ENCODE results near the gene UCHL5.
A peak's percentile ranks its signal among the peaks of the same experiment; 100 is the strongest.
"Not testable (repeated sequence)": the region's sequence is repeated elsewhere in the genome, so short reads cannot be mapped to it uniquely, and the experiment has no call there.

The UCHL5 gene

GRCh38 chr1:193065954-193066353 is 6.8 kb upstream of the UCHL5 start:
- no peak for DNase-seq (ENCODE audit: low read depth)

- DNase-seq (ENCODE audit: low read depth), result no peak
These were observed 3.7 kb upstream of the UCHL5 start for GRCh38 chr1:193062698-193063463.

DNA sequence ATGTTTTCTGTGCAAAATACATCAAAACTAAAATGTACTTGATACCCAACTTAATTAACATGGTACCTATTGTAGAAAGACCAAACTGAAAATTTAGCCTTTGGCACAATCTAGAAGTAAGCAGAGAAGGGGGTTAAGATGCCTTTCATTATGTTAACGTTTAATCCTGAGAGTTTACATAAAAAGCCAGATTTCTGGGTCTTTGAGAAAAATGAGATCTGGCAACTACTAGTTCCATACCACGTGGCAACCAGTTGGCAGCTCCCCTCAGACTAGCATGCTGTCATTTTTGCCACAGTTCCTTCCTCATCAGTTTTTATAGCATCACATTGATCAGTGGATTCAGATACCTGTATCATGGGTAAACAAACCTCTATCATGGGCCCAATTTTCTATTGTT is 1.8 kb upstream of the UCHL5 start:
- no peak for DNase-seq (ENCODE audit: low read depth)

DNA sequence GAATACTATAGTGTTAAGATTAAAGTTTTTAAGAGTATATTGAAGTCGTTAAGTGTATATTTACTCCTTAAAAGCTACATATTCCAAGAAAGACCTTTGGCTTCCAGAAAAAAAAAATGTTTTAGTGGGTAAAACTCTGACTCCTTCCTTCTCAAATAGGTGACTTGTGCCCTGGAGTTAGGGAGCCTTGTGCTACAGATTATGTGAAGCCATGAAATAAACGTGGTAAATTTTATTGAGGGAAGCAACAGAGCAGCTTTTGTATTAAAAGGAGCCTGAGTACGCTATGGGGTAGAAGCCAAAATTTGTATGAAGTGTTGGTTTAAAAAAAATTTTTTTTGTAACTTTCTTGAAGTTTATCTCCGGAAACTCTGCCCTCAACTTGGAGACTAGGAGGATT is 1.2 kb upstream of the UCHL5 start:
- no peak for DNase-seq (ENCODE audit: low read depth)

- DNase-seq (ENCODE audit: low read depth), result no peak
These were observed 899 bp upstream of the UCHL5 start for GRCh38 chr1:193060115-193060403.

GRCh38 chr1:193058529-193059281 is 455 bp downstream of the UCHL5 start:
- no peak for DNase-seq (ENCODE audit: low read depth)

- no peak for DNase-seq (ENCODE audit: low read depth)
These were observed 4.9 kb downstream of the UCHL5 start for GRCh38 chr1:193054169-193054675.

DNA sequence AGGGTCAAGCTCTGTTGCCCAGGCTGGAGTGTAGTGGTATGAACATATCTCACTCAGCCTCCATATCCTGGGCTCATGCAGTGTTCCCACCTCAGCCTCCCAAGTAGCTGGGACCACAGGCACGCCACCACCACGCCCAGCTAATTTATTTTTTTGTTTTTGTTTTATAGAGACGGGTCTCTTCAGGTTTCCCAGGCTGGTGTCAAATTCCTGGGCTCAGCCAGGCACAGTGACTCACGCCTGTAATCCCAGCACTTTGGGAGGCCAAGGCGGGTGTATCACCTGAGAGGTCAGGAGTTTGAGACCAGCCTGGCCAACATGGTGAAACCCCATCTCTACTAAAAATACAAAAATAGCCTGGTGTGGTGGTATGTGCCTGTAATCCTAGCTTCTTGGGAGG is 10.2 kb downstream of the UCHL5 start:
- DNase-seq (ENCODE audit: low read depth), result not testable (repeated sequence)

DNA sequence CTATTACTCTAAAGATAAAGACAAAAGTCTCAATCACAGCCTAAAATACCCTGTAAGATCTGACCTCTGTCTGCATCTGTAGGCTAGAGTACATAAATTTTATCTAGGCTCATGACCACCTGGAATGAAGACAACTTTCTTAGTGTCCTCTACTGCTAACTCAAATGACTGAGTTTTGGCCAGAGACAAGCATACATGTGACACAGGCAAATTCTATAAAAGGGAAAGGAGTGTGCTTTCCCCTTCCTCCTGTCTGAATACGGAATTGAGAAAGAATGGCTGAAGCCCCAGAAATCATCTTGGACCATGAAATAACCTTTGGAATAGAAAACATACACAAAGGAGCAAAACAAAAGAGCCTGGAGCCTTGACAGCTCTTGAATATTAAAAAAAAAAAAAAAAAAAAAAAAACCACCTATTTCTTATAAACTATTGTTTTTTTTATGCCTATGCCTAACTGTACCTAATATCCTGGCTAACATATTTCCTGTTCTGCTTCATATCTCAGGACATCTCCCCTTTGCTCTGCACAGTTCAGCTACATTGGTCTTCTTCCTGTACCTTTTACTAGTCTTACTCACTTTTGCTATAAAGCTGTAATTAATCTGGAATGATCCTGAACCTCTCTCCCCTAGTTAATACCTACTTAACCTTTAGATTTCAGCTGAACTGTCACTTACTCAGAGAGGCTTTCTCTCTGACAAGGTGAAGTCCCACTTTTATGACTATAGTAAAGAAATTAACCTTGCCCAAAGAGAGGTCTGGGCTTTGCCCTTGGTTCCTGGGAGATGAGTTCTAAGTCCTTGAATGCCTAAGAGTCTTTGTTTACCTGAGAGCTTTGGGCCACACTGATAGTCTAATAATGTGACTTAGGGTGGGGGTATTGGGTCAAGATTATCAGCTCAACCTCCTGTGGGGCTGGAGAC is 16.1 kb downstream of the UCHL5 start:
- DNase-seq (ENCODE audit: low read depth), result no peak

DNA sequence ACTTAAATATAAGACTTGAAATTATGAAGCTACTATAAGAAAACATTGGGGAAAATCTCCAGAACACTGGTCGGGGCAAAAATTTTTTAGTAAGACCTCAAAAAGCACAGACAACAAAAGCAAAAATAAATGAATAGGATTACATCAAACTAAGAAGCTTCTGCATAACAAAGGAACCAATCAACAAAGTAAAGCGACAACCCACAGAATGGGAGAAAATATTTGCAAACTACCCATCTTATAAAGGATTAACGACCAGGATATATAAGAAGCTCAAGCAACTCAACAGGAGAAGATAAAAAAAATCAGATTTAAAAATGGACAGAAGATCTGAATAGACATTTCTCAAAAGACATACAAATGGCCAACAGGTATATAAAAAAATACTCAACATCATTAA is 19.1 kb downstream of the UCHL5 start:
- no peak for DNase-seq (ENCODE audit: low read depth)

- DNase-seq (ENCODE audit: low read depth), result no peak
These were observed 22.7 kb downstream of the UCHL5 start for GRCh38 chr1:193036337-193037047.

GRCh38 chr1:193033610-193034009 is 25.6 kb downstream of the UCHL5 start:
- DNase-seq (ENCODE audit: low read depth), result no peak

GRCh38 chr1:193032643-193033427 is 26.3 kb downstream of the UCHL5 start:
- DNase-seq (ENCODE audit: low read depth), result not testable (repeated sequence)

DNA sequence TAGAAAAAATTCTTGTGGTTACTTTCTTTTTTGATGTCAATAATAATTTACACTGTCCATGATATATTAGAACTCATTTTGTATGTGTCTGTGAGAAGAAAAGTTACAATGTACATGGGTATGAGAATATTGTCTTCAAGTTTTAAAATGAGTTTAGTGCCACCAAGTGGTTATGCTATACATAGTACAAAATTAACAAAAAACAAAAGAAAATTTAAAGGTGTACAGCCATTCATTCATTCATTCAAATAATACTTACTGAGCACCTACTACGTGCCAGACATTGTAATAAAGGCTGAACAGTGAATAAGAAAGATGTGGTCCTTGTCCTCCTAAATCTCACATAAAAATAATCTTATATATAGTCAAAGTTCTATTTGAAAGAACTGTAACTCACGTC is 27.7 kb downstream of the UCHL5 start:
- DNase-seq (ENCODE audit: low read depth), result no peak

GRCh38 chr1:193030280-193030679 is 28.9 kb downstream of the UCHL5 start:
- no peak for DNase-seq (ENCODE audit: low read depth)

- DNase-seq (ENCODE audit: low read depth), result no peak
These were observed 33.9 kb downstream of the UCHL5 start for GRCh38 chr1:193025218-193025617.

- peak; percentile 33 for DNase-seq (ENCODE audit: low read depth)
These were observed 39.6 kb downstream of the UCHL5 start for GRCh38 chr1:193019442-193020026.

DNA sequence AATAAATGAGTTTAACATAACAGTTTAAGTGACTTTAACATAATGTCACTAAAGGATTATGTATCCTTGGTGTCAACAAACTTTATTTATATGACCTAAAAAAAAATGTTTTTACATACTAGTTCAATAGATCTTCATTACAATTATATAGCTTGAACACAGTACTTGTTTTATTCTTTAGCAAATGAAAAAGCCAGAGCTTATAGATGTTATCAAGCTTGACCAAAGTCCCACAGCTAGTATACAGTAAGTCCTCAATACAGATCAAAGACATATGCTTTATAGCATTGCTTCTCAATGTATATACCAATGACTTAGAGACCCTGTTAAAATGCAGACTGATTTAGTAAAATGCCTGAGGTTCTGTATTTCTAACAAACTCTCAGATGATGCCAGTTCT is 42.4 kb downstream of the UCHL5 start:
- no peak for DNase-seq (ENCODE audit: low read depth)

DNA sequence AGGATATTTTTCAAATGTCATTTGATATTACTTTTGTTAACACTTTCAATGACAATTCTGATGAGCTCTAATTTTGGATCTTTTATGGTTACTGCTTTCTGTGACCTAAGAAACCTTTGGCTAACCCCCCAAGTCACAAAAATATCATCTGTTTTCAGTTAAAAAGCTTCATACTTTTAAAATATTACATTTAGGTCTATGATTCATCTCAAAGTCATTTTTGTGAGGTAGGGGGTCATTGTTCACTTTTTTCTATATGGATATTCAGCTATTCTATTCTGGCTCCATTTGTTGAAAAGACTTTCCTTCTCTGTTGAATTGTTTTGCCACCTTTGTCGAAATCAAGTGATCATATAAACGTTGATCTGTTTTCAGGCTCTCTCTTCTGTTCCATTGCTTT is 44.8 kb downstream of the UCHL5 start:
- no peak for DNase-seq (ENCODE audit: low read depth)

GRCh38 chr1:193013707-193014106 is 45.5 kb downstream of the UCHL5 start:
- no peak for DNase-seq (ENCODE audit: low read depth)

DNA sequence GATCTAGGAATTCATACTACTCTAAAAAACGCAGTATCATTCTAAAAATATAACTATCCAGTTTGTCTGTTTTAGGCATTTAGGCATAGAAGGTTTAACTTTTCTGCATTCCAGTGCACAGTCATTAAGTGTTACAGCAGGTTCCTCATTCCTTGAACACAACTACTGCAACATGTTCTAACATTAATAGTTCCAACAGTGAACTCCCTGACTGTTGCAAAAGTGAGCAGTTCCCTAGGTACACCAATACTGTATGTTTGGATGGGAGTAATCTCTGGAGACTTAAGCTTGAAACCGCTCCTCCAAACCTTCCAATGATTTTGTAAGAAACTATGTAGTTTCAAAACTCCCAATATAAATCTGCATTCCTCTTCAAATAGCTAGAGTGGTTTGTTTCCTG is 46.2 kb downstream of the UCHL5 start:
- DNase-seq (ENCODE audit: low read depth), result peak; percentile 24
